ENCODE results near the gene BMF.

Gene BMF

DNA sequence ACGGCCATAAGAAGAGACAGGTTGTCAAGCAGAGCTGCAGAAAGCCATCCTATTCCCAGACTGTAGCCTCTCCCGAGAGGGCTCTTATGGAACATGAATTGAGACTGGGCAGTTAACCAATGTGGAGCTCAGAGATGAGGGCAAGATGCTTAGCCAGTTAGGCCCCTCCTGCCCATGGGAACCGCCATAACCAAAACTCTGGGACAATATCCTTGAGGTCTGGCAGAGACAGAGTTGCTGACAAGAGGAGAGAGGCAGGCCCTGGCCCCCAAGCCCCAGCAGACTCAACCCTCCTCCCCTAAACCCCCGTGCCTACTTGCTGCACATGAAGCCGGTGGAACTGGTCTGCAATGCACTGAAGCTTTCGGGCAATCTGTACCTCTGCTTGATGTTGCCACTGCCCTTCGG, 4.8 kb downstream of the BMF start:
- Mint-ChIP-seq H3K4me1 (ENCODE audit: low read depth) (peaks cover 76% of the 10 kb centered on the region), H3K4me3 (no peak overlapping the region), H3K27me3 (ENCODE audit: low read depth) (no peaks in the 10 kb centered on the region), H3K36me3 (ENCODE audit: low read depth) (peaks cover 6% of the 10 kb centered on the region), H3K27ac (no peak overlapping the region), H3K9me3 (no peaks in the 10 kb centered on the region)
- no peak for DNase-seq (ENCODE audit: low spot score)

GRCh38 chr15:40102897-40103858, 5.5 kb downstream of the BMF start:
- Mint-ChIP-seq H3K4me3 (no peak overlapping the region), H3K9me3 (no peaks in the 10 kb centered on the region), H3K36me3 (ENCODE audit: low read depth) (peaks cover 6% of the 10 kb centered on the region), H3K27me3 (ENCODE audit: low read depth) (no peaks in the 10 kb centered on the region), H3K4me1 (ENCODE audit: low read depth) (peaks cover 80% of the 10 kb centered on the region), H3K27ac (no peak overlapping the region)
- DNase-seq (ENCODE audit: low spot score), result no peak

DNA sequence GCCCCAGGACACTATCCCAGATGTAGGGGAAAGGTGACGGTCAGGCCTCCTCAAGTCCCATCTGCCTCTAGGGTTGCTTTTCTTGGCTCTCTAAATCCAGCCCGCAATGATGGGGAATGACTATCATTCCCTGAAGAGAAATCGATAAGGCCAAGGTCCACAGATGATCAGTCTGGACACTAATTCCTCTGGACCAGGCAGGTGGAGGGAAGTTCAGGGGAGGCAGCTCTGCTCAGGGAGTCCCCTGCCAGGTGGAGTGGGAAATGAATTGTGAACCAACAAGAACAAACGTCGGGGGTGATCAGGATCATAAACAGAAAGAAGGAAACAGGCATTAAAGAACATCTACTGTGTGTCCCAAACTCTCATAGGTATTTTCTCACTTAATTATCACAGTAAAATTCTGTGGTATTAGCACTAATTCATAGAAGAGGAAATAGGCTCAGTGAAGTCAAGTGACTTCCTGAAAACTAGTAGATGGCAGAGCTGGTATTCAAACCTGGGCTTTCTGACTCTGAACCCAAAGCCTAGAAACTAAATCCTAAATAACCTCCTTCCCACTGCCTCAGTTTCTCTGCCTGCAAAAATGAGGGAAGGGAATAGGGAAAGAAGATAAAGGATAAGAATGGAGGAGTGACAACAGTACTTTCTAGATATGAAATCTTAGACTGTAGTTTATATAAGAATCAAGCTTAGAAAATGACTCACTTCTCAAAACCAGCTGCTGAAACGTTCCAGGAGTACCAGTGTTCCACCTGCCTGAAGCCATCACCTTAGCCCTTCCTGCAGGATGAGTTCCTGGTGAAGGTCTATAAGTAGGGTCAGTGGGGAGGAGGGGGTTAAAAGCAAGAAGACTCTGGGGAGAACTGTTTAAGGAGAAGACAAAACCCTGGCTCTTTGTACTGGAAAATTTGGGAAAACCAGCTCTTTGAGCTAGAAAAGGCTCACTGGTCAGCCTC, 7.5 kb downstream of the BMF start:
- Mint-ChIP-seq H3K36me3 (ENCODE audit: low read depth) (peaks cover 10% of the 10 kb centered on the region), H3K9me3 (no peaks in the 10 kb centered on the region), H3K4me1 (ENCODE audit: low read depth) (peaks cover 82% of the 10 kb centered on the region), H3K27ac (peak overlapping the region; percentile 76), H3K27me3 (ENCODE audit: low read depth) (no peaks in the 10 kb centered on the region), H3K4me3 (peak overlapping the region; percentile 70)
- no peak for DNase-seq (ENCODE audit: low spot score)

DNA sequence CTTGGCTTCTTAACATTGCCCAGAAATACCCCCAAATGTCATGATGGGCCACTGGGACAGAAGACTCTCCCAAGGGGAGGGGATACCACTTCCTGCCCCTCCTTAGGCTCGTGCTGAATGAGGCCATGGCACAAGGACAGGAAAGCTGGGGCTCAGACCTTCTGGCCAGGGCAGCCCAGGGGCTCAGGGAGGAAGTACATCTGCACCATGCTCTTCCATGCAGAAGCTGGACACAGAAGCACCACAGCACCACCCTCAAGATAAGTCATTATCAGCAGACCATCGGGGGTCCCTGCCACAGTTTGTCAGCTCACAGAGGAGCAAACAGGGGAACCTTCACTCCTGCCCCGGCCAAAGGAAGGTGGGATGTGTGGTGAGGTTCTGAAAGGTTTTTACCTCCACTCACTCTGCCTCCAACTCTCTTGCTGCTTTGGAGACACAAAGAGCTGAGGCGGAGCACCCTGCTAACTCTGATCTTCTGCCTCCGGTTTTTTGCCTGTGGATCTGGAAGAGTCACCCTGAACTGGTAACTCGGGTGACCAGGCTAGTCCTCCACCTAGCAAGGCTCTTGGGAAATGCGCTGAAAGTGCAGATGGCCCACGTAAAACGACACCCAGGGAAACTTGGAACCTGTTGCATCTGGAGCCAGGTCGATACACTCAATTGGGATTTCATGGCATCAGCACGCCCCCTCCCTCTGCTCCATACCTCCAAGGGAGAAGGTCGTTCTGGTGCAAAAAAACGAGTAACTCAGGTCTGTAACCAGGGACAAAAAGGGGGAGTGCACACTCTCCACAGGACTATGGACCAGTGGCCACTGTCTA, 8.3 kb downstream of the BMF start:
- Mint-ChIP-seq H3K27me3 (ENCODE audit: low read depth) (no peaks in the 10 kb centered on the region), H3K4me1 (ENCODE audit: low read depth) (peaks cover 81% of the 10 kb centered on the region), H3K9me3 (no peaks in the 10 kb centered on the region), H3K27ac (peak overlapping the region; percentile 35), H3K36me3 (ENCODE audit: low read depth) (peaks cover 11% of the 10 kb centered on the region), H3K4me3 (peak overlapping the region; percentile 70)
- DNase-seq (ENCODE audit: low spot score), result no peak

- peak; percentile 80 for DNase-seq (ENCODE audit: low spot score)
- peak overlapping the region; percentile 83 for H3K4me3 Mint-ChIP-seq
- H3K4me1 Mint-ChIP-seq (ENCODE audit: low read depth), result peaks cover 76% of the 10 kb centered on the region
- H3K36me3 Mint-ChIP-seq (ENCODE audit: low read depth), result peaks cover 11% of the 10 kb centered on the region
- no peaks in the 10 kb centered on the region for H3K9me3 Mint-ChIP-seq
- H3K27me3 Mint-ChIP-seq (ENCODE audit: low read depth), result no peaks in the 10 kb centered on the region
- H3K27ac Mint-ChIP-seq, result peak overlapping the region; percentile 97
Measured at GRCh38 chr15:40098489-40099261, 10.0 kb downstream of the BMF start.

DNA sequence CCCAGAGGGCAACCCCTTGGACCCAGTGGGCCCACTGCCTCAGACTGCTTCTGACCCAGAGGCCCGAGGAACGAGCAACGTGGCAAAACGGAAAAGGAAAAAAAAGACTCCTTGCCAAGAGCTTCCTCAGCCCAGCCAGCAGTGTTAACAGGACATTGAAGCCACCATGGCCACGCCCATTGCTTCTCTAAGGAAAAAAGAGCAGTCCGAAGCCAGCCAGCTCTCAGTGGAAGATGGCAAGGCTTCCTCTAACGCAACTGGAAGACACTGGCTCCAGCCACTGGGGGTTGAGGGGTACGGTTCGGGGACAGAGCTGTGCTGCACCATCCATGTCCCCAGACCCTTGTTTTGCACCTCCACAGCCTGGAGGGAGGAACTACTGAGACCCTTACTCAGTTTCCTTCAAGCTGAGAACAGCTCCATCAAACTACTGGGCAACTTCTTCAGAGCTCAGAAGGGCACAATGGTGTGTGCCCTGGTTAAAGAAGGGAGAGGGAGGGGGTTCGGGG, 10.7 kb downstream of the BMF start:
- Mint-ChIP-seq H3K4me1 (ENCODE audit: low read depth) (peaks cover 79% of the 10 kb centered on the region), H3K36me3 (ENCODE audit: low read depth) (peaks cover 11% of the 10 kb centered on the region), H3K4me3 (peak overlapping the region; percentile 83)

GRCh38 chr15:40097096-40097967, 11.3 kb downstream of the BMF start:
- Mint-ChIP-seq H3K27ac (peak overlapping the region; percentile 97), H3K9me3 (no peaks in the 10 kb centered on the region), H3K4me1 (ENCODE audit: low read depth) (peaks cover 76% of the 10 kb centered on the region), H3K4me3 (peak overlapping the region; percentile 83), H3K27me3 (ENCODE audit: low read depth) (no peaks in the 10 kb centered on the region), H3K36me3 (ENCODE audit: low read depth) (peaks cover 12% of the 10 kb centered on the region)
- DNase-seq (ENCODE audit: low spot score), result no peak

More for the DNA sequence above, 10.7 kb downstream of the BMF start:
- no peak for DNase-seq (ENCODE audit: low spot score)
- no peaks in the 10 kb centered on the region for H3K27me3 Mint-ChIP-seq (ENCODE audit: low read depth)
- H3K9me3 Mint-ChIP-seq, result no peaks in the 10 kb centered on the region
- H3K27ac Mint-ChIP-seq, result peak overlapping the region; percentile 97

- no peak for DNase-seq (ENCODE audit: low spot score)
- Mint-ChIP-seq H3K27ac (peak overlapping the region; percentile 38), H3K9me3 (no peaks in the 10 kb centered on the region), H3K36me3 (ENCODE audit: low read depth) (peaks cover 9% of the 10 kb centered on the region), H3K4me1 (ENCODE audit: low read depth) (peaks cover 71% of the 10 kb centered on the region), H3K27me3 (ENCODE audit: low read depth) (no peaks in the 10 kb centered on the region), H3K4me3 (no peak overlapping the region)
Measured at GRCh38 chr15:40096094-40096891, 12.4 kb downstream of the BMF start.

- Mint-ChIP-seq H3K27me3 (ENCODE audit: low read depth) (no peaks in the 10 kb centered on the region), H3K4me1 (ENCODE audit: low read depth) (peaks cover 63% of the 10 kb centered on the region), H3K27ac (no peak overlapping the region), H3K4me3 (no peak overlapping the region), H3K36me3 (ENCODE audit: low read depth) (peaks cover 9% of the 10 kb centered on the region), H3K9me3 (no peaks in the 10 kb centered on the region)
- no peak for DNase-seq (ENCODE audit: low spot score)
Measured at GRCh38 chr15:40095371-40096093, 13.1 kb downstream of the BMF start.

GRCh38 chr15:40094156-40094555, 14.5 kb downstream of the BMF start:
- Mint-ChIP-seq H3K4me1 (ENCODE audit: low read depth) (peaks cover 50% of the 10 kb centered on the region), H3K27me3 (ENCODE audit: low read depth) (no peaks in the 10 kb centered on the region), H3K9me3 (no peaks in the 10 kb centered on the region), H3K4me3 (no peak overlapping the region), H3K36me3 (ENCODE audit: low read depth) (peaks cover 11% of the 10 kb centered on the region), H3K27ac (no peak overlapping the region)
- DNase-seq (ENCODE audit: low spot score), result no peak
